Measurements from ENCODE around the gene AMPH.

Gene AMPH

DNA sequence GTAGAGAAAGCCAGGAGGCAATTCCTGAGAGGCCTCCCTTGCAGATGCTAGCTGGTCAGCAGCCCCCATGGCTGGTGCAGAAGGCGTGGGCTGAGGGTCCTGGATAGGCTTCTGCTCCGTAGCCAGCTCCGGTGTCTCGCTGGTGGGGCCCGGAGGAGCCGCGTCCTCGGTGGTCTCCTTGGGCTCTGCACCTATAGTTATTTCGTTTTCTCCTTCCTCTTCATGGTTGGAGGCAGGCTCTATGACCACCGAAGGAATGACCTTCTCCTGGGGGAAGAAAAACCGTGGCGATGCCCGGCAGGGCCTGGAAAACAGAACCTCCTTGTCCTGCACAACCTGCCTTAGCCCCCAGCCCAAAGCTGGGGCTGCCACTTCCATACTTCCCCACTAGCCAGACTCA, 239.4 kb downstream of the AMPH start:
- H3K79me2 ChIP-seq, result no peaks in the 10 kb centered on the region
- H2AFZ ChIP-seq, result no peak overlapping the region
- H3K4me3 ChIP-seq (ENCODE audit: low read depth, low read length), result no peak overlapping the region
- no peak overlapping the region for H3K9ac ChIP-seq
- H3K9me3 ChIP-seq (ENCODE audit: control insufficient read depth, low read length), result no peaks in the 10 kb centered on the region
- no peak overlapping the region for H3K27ac ChIP-seq
- H3K36me3 ChIP-seq (ENCODE audit: control insufficient read depth, insufficient read depth, low read length), result no peaks in the 10 kb centered on the region
- no peak overlapping the region for H3K4me2 ChIP-seq (ENCODE audit: low read length)
- TF ChIP-seq, protein P1, sequence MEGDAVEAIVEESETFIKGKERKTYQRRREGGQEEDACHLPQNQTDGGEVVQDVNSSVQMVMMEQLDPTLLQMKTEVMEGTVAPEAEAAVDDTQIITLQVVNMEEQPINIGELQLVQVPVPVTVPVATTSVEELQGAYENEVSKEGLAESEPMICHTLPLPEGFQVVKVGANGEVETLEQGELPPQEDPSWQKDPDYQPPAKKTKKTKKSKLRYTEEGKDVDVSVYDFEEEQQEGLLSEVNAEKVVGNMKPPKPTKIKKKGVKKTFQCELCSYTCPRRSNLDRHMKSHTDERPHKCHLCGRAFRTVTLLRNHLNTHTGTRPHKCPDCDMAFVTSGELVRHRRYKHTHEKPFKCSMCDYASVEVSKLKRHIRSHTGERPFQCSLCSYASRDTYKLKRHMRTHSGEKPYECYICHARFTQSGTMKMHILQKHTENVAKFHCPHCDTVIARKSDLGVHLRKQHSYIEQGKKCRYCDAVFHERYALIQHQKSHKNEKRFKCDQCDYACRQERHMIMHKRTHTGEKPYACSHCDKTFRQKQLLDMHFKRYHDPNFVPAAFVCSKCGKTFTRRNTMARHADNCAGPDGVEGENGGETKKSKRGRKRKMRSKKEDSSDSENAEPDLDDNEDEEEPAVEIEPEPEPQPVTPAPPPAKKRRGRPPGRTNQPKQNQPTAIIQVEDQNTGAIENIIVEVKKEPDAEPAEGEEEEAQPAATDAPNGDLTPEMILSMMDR (IDR thresholded peaks at IDR 0.05), result no peak
- no peaks in the 10 kb centered on the region for H3K27me3 ChIP-seq (ENCODE audit: control insufficient read depth, insufficient read depth, low read length)
- H3K4me1 ChIP-seq, result no peaks in the 10 kb centered on the region

DNA sequence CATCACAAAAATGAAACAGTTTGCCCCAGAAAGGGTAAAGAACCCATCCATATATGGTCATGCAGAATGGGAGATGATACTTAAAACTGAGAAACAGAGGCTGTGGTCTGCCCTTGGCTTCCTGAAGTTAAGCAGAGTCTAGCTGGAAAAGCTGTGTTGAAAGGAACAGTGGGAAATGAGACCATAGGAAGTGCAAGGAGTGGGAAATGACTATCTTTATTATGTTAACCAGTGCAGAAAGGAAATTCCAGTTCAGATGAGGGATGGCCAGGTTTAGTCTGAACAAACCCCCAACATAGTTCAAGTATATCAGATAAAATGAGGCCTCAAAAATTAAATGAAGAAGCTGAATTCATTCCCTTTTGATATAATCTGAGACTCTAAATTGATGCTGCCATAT, 245.5 kb downstream of the AMPH start:
- Histone ChIP-seq H3K27ac (no peak overlapping the region), H3K27me3 (ENCODE audit: control insufficient read depth, insufficient read depth, low read length) (no peaks in the 10 kb centered on the region), H3K4me1 (no peaks in the 10 kb centered on the region), H2AFZ (no peak overlapping the region), H3K79me2 (no peaks in the 10 kb centered on the region), H3K4me2 (ENCODE audit: low read length) (no peak overlapping the region), H3K9me3 (ENCODE audit: control insufficient read depth, low read length) (no peaks in the 10 kb centered on the region), H3K4me3 (ENCODE audit: low read depth, low read length) (no peak overlapping the region), H3K9ac (no peak overlapping the region), H3K36me3 (ENCODE audit: control insufficient read depth, insufficient read depth, low read length) (no peaks in the 10 kb centered on the region)
- TF ChIP-seq, protein P1 (IDR thresholded peaks at IDR 0.05), result no peak

DNA sequence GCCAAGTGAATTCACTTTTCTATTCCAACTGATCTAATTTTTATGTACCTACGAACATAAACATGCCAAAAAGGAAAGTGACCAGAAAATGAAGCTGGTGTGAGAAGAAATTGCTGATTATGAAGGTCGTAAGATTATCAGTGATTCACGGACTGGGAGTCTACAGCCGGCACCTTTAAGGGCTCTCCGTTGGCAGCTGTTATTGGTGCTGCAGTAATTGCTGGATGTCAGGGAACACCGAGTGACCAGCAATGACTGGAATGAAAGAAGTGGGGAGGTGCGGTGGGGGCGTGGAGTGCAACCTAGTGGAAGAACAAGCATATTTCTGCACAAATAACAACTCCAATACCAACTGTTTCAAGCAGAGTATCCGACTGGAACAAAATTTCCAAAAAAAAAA, 247.9 kb downstream of the AMPH start:
- no peaks in the 10 kb centered on the region for H3K4me1 ChIP-seq
- no peak overlapping the region for H3K9ac ChIP-seq
- H3K9me3 ChIP-seq (ENCODE audit: control insufficient read depth, low read length), result no peaks in the 10 kb centered on the region
- TF ChIP-seq, protein P1 (IDR thresholded peaks at IDR 0.05), result no peak
- H3K79me2 ChIP-seq, result no peaks in the 10 kb centered on the region
- H3K27me3 ChIP-seq (ENCODE audit: control insufficient read depth, insufficient read depth, low read length), result no peaks in the 10 kb centered on the region
- no peaks in the 10 kb centered on the region for H3K36me3 ChIP-seq (ENCODE audit: control insufficient read depth, insufficient read depth, low read length)
- no peak overlapping the region for H3K4me2 ChIP-seq (ENCODE audit: low read length)
- H2AFZ ChIP-seq, result no peak overlapping the region
- H3K27ac ChIP-seq, result no peak overlapping the region
- H3K4me3 ChIP-seq (ENCODE audit: low read depth, low read length), result no peak overlapping the region

DNA sequence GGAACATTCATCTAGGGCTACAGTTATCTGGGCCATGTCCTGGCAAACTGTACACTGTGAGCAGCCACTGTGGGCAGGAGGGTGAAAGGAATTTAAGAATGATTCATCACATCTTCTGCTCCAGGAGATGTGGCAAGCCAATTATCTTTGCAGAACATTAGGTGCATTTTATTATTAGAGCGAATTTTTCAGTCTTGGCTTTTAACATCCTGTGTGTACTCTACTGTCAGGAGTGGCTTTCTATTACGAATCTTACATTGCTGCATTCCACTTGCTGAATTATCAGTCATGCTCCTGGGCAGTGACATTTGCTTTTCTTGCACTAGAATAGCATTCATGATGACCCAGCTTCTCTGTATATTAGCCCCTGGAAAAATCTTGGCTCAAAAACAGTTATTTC, 248.5 kb downstream of the AMPH start:
- no peak overlapping the region for H3K4me3 ChIP-seq (ENCODE audit: low read depth, low read length)
- TF ChIP-seq, protein P1 (IDR thresholded peaks at IDR 0.05), result no peak
- no peak overlapping the region for H3K27ac ChIP-seq
- H3K79me2 ChIP-seq, result no peaks in the 10 kb centered on the region
- H3K4me2 ChIP-seq (ENCODE audit: low read length), result no peak overlapping the region
- no peak overlapping the region for H2AFZ ChIP-seq
- no peak overlapping the region for H3K9ac ChIP-seq
- no peaks in the 10 kb centered on the region for H3K4me1 ChIP-seq
- no peaks in the 10 kb centered on the region for H3K27me3 ChIP-seq (ENCODE audit: control insufficient read depth, insufficient read depth, low read length)
- H3K9me3 ChIP-seq (ENCODE audit: control insufficient read depth, low read length), result no peaks in the 10 kb centered on the region
- H3K36me3 ChIP-seq (ENCODE audit: control insufficient read depth, insufficient read depth, low read length), result no peaks in the 10 kb centered on the region

DNA sequence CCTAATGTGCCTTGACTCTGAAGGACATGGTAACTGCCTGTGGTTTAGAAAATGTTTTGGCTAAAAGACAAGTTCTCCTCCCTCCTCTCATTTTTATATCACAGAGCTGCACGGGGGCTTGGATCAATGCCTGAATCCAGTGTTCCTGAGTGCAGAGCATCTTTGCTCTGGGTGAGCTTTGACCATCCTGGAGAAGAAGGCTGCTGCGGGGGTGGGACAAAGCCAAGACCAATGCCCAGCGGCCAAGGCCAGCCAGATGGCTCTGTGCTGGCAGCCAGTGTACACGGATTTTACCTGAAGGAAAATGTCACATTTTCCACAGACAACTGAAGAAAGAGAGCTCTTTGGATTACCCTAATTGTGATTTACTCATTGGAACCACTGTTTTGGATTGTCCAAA, 255.7 kb downstream of the AMPH start:
- no peak overlapping the region for H3K4me3 ChIP-seq (ENCODE audit: low read depth, low read length)

More for the DNA sequence above, 255.7 kb downstream of the AMPH start:
- TF ChIP-seq, protein P1 (IDR thresholded peaks at IDR 0.05), result no peak
- no peak overlapping the region for H3K4me2 ChIP-seq (ENCODE audit: low read length)
- H3K9me3 ChIP-seq (ENCODE audit: control insufficient read depth, low read length), result no peaks in the 10 kb centered on the region
- H2AFZ ChIP-seq, result no peak overlapping the region
- no peaks in the 10 kb centered on the region for H3K79me2 ChIP-seq
- H3K9ac ChIP-seq, result no peak overlapping the region
- no peaks in the 10 kb centered on the region for H3K36me3 ChIP-seq (ENCODE audit: control insufficient read depth, insufficient read depth, low read length)
- no peak overlapping the region for H3K27ac ChIP-seq
- H3K27me3 ChIP-seq (ENCODE audit: control insufficient read depth, insufficient read depth, low read length), result no peaks in the 10 kb centered on the region
- H3K4me1 ChIP-seq, result no peaks in the 10 kb centered on the region

Data from parathyroid adenoma (tissue), 2 donors.